A549 (cell line): ENCODE results near the gene ZWILCH. TPM values are rescaled to one million over a fixed set of nuclear protein-coding genes. Genes with fewer than 3 reads are reported as not detected.

Experiments
- ATAC-seq, 2 experiments: fragments of 200-7000 bp in 1 of 2; fragments of >200 bp in 1 of 2; cut with Nextera tagmentation in 1 of 2; cut with Tn5 transposase in 1 of 2; 3 replicates each; pipeline versions ENCODE4 v1.8.0 to v1.9.1; 2018 to 2020; ENCODE audit warnings: mild to moderate bottlenecking in 1 of 2, moderate library complexity in 1 of 2
- CTCF ChIA-PET: fragments of 300-600 bp; sonication (Branson Sonifier 250); formaldehyde crosslinking; extraction: SDS; loops from one replicate; lab custom pipeline; 2021; ENCODE audit warnings: antibody characterized with exemption, inconsistent platforms; lab: Yijun Ruan, JAX
- POLR2A ChIA-PET: fragments of 350-600 bp; formaldehyde crosslinking; extraction: SDS; loops from one replicate; lab custom pipeline; 2021; ENCODE audit warnings: antibody characterized with exemption, inconsistent platforms; lab: Yijun Ruan, JAX
- DNase-seq, 2 experiments: peaks; one replicate each; pipeline versions ENCODE4 v3.0.0 to v3.0.0-alpha.2; 2011 to 2016; ENCODE audit warnings: low read depth in 1 of 2, low spot score in 1 of 2
- FAIRE-seq: peaks from 2 replicates; lab custom pipeline; 2011; peaks lifted over from hg19 to GRCh38; lab: Jason Lieb, UNC
- H3K27ac ChIP-seq, 2 experiments: fragments of >200 bp; sonication (Bioruptor Twin); formaldehyde crosslinking; 3 replicates each; pipeline ENCODE4 v1.5.1; 2016 to 2017
- H3K4me1 ChIP-seq: fragments of >200 bp; sonication (Bioruptor Twin); formaldehyde crosslinking; 3 replicates; pipeline ENCODE4 v1.6.1; 2016
- H3K4me2 ChIP-seq: fragments of >200 bp; sonication (Bioruptor Twin); formaldehyde crosslinking; 3 replicates; pipeline ENCODE4 v1.6.1; 2016
- H3K4me3 ChIP-seq: fragments of >200 bp; sonication (Bioruptor Twin); formaldehyde crosslinking; 3 replicates; pipeline ENCODE4 v1.5.1; 2016
- H3K9me3 ChIP-seq: fragments of >200 bp; sonication (Bioruptor Twin); formaldehyde crosslinking; 3 replicates; pipeline ENCODE4 v1.6.1; 2016
- CBX2 ChIP-seq: fragments of 200-600 bp; sonication (generic); IDR thresholded peaks from 2 replicates; pipeline ENCODE4 v1.6.1; 2016; ENCODE audit warnings: low read depth, mild to moderate bottlenecking, borderline replicate concordance
- CHD2 ChIP-seq: fragments of 150-350 bp; IDR thresholded peaks from 2 replicates; pipeline ENCODE4 v1.6.1; 2014; ENCODE audit warnings: low read length; ENCODE audit not compliant: partially characterized antibody
- CHD4 ChIP-seq: fragments of 200-600 bp; sonication (generic); IDR thresholded peaks from 2 replicates; pipeline ENCODE4 v1.6.1; 2016; ENCODE audit warnings: antibody characterized with exemption, mild to moderate bottlenecking, borderline replicate concordance
- CTCF ChIP-seq: fragments of >200 bp; sonication (Bioruptor Twin); formaldehyde crosslinking; IDR thresholded peaks from 3 replicates; pipeline ENCODE4 v1.5.1; 2016
- E2F6 ChIP-seq: IDR thresholded peaks from 2 replicates; pipeline ENCODE4 v1.6.1; 2012; ENCODE audit warnings: low read depth, borderline replicate concordance
- EP300 ChIP-seq, 2 experiments: fragments of >200 bp; sonication (Bioruptor Twin); formaldehyde crosslinking; IDR thresholded peaks; 2 replicates in 1 of 2; 3 replicates in 1 of 2; pipeline ENCODE4 v1.6.1; 2016 to 2017
- FOXS1 ChIP-seq: fragments of 250-450 bp; sonication (Bioruptor Pico); IDR thresholded peaks from 2 replicates; pipeline ENCODE4 v1.5.0; 2020; ENCODE audit warnings: mild to moderate bottlenecking, moderate library complexity
- GATA3 ChIP-seq: IDR thresholded peaks from 2 replicates; pipeline ENCODE4 v1.6.1; 2012; ENCODE audit warnings: borderline replicate concordance
- HEYL ChIP-seq: fragments of 250-450 bp; sonication (Bioruptor Pico); IDR thresholded peaks from 2 replicates; pipeline ENCODE4 v1.8.0; 2021; ENCODE audit warnings: mild to moderate bottlenecking, moderate library complexity
- HOXB13 ChIP-seq: fragments of 250-450 bp; sonication (Bioruptor Pico); IDR thresholded peaks from 2 replicates; pipeline ENCODE4 v1.5.0; 2020; ENCODE audit warnings: low read depth, mild to moderate bottlenecking, moderate library complexity
- JUN ChIP-seq, 2 experiments: fragments of >200 bp; sonication (Bioruptor Twin); formaldehyde crosslinking; IDR thresholded peaks; 2 replicates in 1 of 2; 3 replicates in 1 of 2; pipeline ENCODE4 v1.6.1; 2016 to 2017
- NFE2L2 ChIP-seq: fragments of 150-350 bp; conservative IDR thresholded peaks from 2 replicates; pipeline ENCODE4 v1.6.1; 2014; ENCODE audit warnings: low read length
- NR3C1 ChIP-seq: fragments of >200 bp; sonication (Bioruptor Twin); formaldehyde crosslinking; IDR thresholded peaks from 3 replicates; pipeline ENCODE4 v1.6.1; 2017
- PBX3 ChIP-seq: IDR thresholded peaks from 2 replicates; pipeline ENCODE4 v1.6.1; 2012
- REST ChIP-seq: fragments of 200-600 bp; sonication (generic); IDR thresholded peaks from 2 replicates; pipeline ENCODE4 v1.6.1; 2016; ENCODE audit warnings: antibody characterized with exemption, mild to moderate bottlenecking, moderate library complexity
- WGBS: methylation state at CpG from one replicate; pipeline ENCODE4 v1.1.6; 2017; ENCODE audit errors: missing lambda C conversion rate; 5-methylcytosine and 5-hydroxymethylcytosine counted together
- polyA plus RNA-seq, 4 experiments: library from polyadenylated mRNA; depleted of rRNA in 3 of 4; stranded (reverse); fragments of >200 nt; fragmentation: RNase III in 1 of 4; extraction: RNeasy Plus Mini Kit Qiagen cat#74134 plus additional on column Dnase treatment in 1 of 4; gene quantifications; 2 replicates in 3 of 4; 3 replicates in 1 of 4; pipeline ENCODE4 v1.2.3, GENCODE V29; 2011 to 2017

Gene ZWILCH
- polyA plus RNA-seq, 2 of the 4 experiments (the other 2 are of a cell fraction) = 49.4 to 70.9 TPM

GRCh38 chr15:66476535-66476934, 28.6 kb upstream of the ZWILCH start (continued):
- TF ChIP-seq REST = no peak
- TF ChIP-seq, all 56 proteins: peak for 0

GRCh38 chr15:66477011-66477410, 28.1 kb upstream of the ZWILCH start:
- POLR2A ChIA-PET = no interaction called here
- Histone ChIP-seq H3K9me3 (no peaks in the 10 kb centered on the region), H3K4me2 (no peak overlapping the region), H3K4me3 (no peak overlapping the region)
- DNase-seq (no peak), ATAC-seq (no peak)
- WGBS = 89% methylated on average over 2 of the region's 2 CpGs
- TF ChIP-seq NR3C1 (no peak), HEYL (CRISPR knock-in tag) (no peak), NFE2L2 (no peak), GATA3 (no peak), CHD2 (no peak), PBX3 (no peak), E2F6 (no peak), CBX2 (no peak), JUN (IDR thresholded peaks at IDR 0.05) (no peak), REST (no peak), CTCF (no peak), CHD4 (no peak), HOXB13 (no peak), FOXS1 (CRISPR knock-in tag) (no peak), EP300 (IDR thresholded peaks at IDR 0.05) (no peak)
- TF ChIP-seq, all 56 proteins: peak for 0
- CTCF ChIA-PET = interaction anchor here (1.6 kb wide), 1 partner anchor 20 kb away, joined by 5 read pairs; the partner anchor contains the start of gene SNAPC5
- FAIRE-seq = no peak
- Histone ChIP-seq H3K4me1 (peaks cover 13% of the 10 kb centered on the region), H3K27ac (no peak overlapping the region)
